Liver (tissue), 9 donors: Measurements from ENCODE around the gene WIPF1. TPM values are rescaled to one million over a fixed set of nuclear protein-coding genes. Genes with fewer than 3 reads are reported as not detected.

Experiments used
- DNase-seq: peaks from one replicate; pipeline ENCODE4 v3.0.0-alpha.2; 2017; ENCODE audit warnings: low spot score
- H3K27ac ChIP-seq, 2 donors: one replicate each; pipeline ENCODE4 v1.7.0; 2013; ENCODE audit warnings: inconsistent platforms in 2 of 2, low read length in 2 of 2, control low read depth in 1 of 2, low read depth in 1 of 2, mild to moderate bottlenecking in 1 of 2
- H3K27me3 ChIP-seq, 4 donors: one replicate each; pipeline versions ENCODE4 v1.6.1 to v1.7.0; 2013; ENCODE audit warnings: low read length in 3 of 4, inconsistent platforms in 1 of 4, mild to moderate bottlenecking in 1 of 4, moderate library complexity in 1 of 4; ENCODE audit not compliant: control insufficient read depth in 4 of 4, insufficient read depth in 4 of 4
- H3K36me3 ChIP-seq, 4 donors: one replicate each; pipeline versions ENCODE4 v1.6.1 to v1.7.0; 2013; ENCODE audit warnings: low read length in 3 of 4, mild to moderate bottlenecking in 3 of 4, low read depth in 1 of 4, moderate library complexity in 1 of 4; ENCODE audit not compliant: control insufficient read depth in 4 of 4, insufficient read depth in 3 of 4
- H3K4me1 ChIP-seq, 4 donors: one replicate each; pipeline versions ENCODE4 v1.6.1 to v1.7.0; 2013; ENCODE audit warnings: low read length in 3 of 4, mild to moderate bottlenecking in 3 of 4, moderate library complexity in 1 of 4; ENCODE audit not compliant: control insufficient read depth in 4 of 4, insufficient read depth in 4 of 4
- H3K4me3 ChIP-seq, 3 donors: one replicate each; pipeline versions ENCODE4 v1.6.1 to v1.7.0; 2013; ENCODE audit warnings: low read length in 3 of 3, control low read depth in 1 of 3, low read depth in 1 of 3, mild to moderate bottlenecking in 1 of 3
- H3K9ac ChIP-seq, 2 donors: one replicate each; pipeline ENCODE4 v1.7.0; 2013; ENCODE audit warnings: low read length in 2 of 2, mild to moderate bottlenecking in 2 of 2, moderate library complexity in 2 of 2, control low read depth in 1 of 2, low read depth in 1 of 2
- H3K9me3 ChIP-seq, 4 donors: one replicate each; pipeline versions ENCODE4 v1.6.1 to v1.7.0; 2013; ENCODE audit warnings: low read length in 3 of 4; ENCODE audit not compliant: control insufficient read depth in 4 of 4
- EGR1 ChIP-seq, 2 donors: IDR thresholded peaks; 2 replicates each; pipeline ENCODE4 v1.6.1; 2016 to 2018; ENCODE audit warnings: antibody characterized with exemption in 2 of 2, low read depth in 2 of 2
- FOXA1 ChIP-seq: IDR thresholded peaks from 2 replicates; pipeline ENCODE4 v1.6.1; 2016; ENCODE audit warnings: antibody characterized with exemption
- FOXA2 ChIP-seq: IDR thresholded peaks from 2 replicates; pipeline ENCODE4 v1.6.1; 2016; ENCODE audit warnings: antibody characterized with exemption
- GABPA ChIP-seq, 2 donors: IDR thresholded peaks in 1 of 2; conservative IDR thresholded peaks in 1 of 2; 2 replicates each; pipeline ENCODE4 v1.6.1; 2016; ENCODE audit warnings: antibody characterized with exemption in 2 of 2, mild to moderate bottlenecking in 1 of 2, moderate library complexity in 1 of 2
- HNF4A ChIP-seq, 2 donors: conservative IDR thresholded peaks; 2 replicates each; pipeline ENCODE4 v1.6.1; 2016; ENCODE audit warnings: antibody characterized with exemption in 2 of 2, mild to moderate bottlenecking in 2 of 2
- HNF4G ChIP-seq: IDR thresholded peaks from 2 replicates; pipeline ENCODE4 v1.6.1; 2016; ENCODE audit warnings: antibody characterized with exemption
- JUND ChIP-seq, 2 donors: IDR thresholded peaks; 2 replicates each; pipeline ENCODE4 v1.6.1; 2016; ENCODE audit warnings: antibody characterized with exemption in 2 of 2
- NR2F2 ChIP-seq: IDR thresholded peaks from 2 replicates; pipeline ENCODE4 v1.6.1; 2016; ENCODE audit warnings: antibody characterized with exemption
- RAD21 ChIP-seq, 2 donors: IDR thresholded peaks; 2 replicates each; pipeline ENCODE4 v1.6.1; 2016; ENCODE audit warnings: antibody characterized with exemption in 2 of 2, mild to moderate bottlenecking in 2 of 2
- RXRA ChIP-seq, 2 donors: IDR thresholded peaks; 2 replicates each; pipeline ENCODE4 v1.6.1; 2017 to 2018; ENCODE audit warnings: antibody characterized with exemption in 2 of 2, mild to moderate bottlenecking in 1 of 2
- SP1 ChIP-seq: IDR thresholded peaks from 2 replicates; pipeline ENCODE4 v1.6.1; 2018; ENCODE audit warnings: antibody characterized with exemption, mild to moderate bottlenecking
- TAF1 ChIP-seq: conservative IDR thresholded peaks from 2 replicates; pipeline ENCODE4 v1.6.1; 2016; ENCODE audit warnings: antibody characterized with exemption, mild to moderate bottlenecking
- YY1 ChIP-seq: IDR thresholded peaks from 2 replicates; pipeline ENCODE4 v1.6.1; 2016; ENCODE audit warnings: antibody characterized with exemption, mild to moderate bottlenecking
- WGBS: extraction: QIAGEN DNeasy Blood & Tissue Kit; methylation state at CpG from one replicate; pipeline ENCODE4 v1.1.7; 2013; 5-methylcytosine and 5-hydroxymethylcytosine counted together
- polyA plus RNA-seq, 2 donors: library from polyadenylated mRNA; stranded (reverse) in 1 of 2; unstranded in 1 of 2; fragments of 200-250 nt in 1 of 2; fragments of >200 nt in 1 of 2; fragmentation: Nextera tagmentation in 1 of 2; extraction: Ambion mirVana in 1 of 2; gene quantifications; one replicate each; pipeline versions ENCODE4 v1.2.1 to v1.2.3, GENCODE V29; 2013 to 2015
- total RNA-seq, 2 donors: library from RNA; depleted of rRNA; stranded (reverse); fragments of >200 nt; gene quantifications; one replicate each; pipeline ENCODE4 v1.2.3, GENCODE V29; 2014
- TF ChIP-seq, protein P1 (sequence below): IDR thresholded peaks from 2 replicates; pipeline ENCODE4 v1.6.1; 2016; ENCODE audit warnings: antibody characterized with exemption
- TF ChIP-seq, protein P2 (sequence below): IDR thresholded peaks from 2 replicates; pipeline ENCODE4 v1.6.1; 2016; ENCODE audit warnings: antibody characterized with exemption, mild to moderate bottlenecking
- TF ChIP-seq, protein P3 (sequence below): fragments of 150-350 bp; IDR thresholded peaks from 2 replicates; pipeline ENCODE4 v1.5.1; 2017; ENCODE audit warnings: improper control_type of control experiment, low read depth, low read length; ENCODE audit not compliant: missing input control
- TF ChIP-seq, protein P4 (sequence below): IDR thresholded peaks from 2 replicates; pipeline ENCODE4 v1.6.1; 2016; ENCODE audit warnings: antibody characterized with exemption
- TF ChIP-seq, protein P5 (sequence below): IDR thresholded peaks from 2 replicates; pipeline ENCODE4 v1.6.1; 2016; ENCODE audit warnings: antibody characterized with exemption
- donor health status: healthy.
- donor health status: healthy.
- donor health status: healthy.
- donor health status: healthy.
- donor health status: healthy.

The WIPF1 gene
- total and polyA plus RNA-seq, 4 donors: 4.7 to 7.7 (median 6.3) TPM

DNA sequence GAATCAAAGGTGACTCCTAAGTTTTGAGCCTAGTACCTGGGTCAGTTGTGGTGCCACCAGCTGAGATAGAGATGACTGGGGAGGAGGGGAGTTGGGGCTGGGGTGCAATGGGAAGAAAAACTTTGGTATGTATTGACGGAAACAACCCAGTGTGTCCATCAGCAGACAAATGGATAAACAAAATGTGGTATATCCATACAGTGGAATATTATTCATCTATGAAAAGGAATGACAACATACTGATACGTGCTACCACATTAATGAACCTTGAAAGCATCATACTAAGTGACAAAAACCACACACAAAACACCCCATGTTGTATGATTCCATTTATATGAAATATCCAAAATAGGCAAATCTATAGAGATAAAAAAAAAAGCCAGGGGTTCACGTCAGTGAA lies 69.6 kb downstream of the WIPF1 start:
- TF ChIP-seq EGR1 (IDR thresholded peaks at IDR 0.05; ENCODE audit: low read depth in 2 of 2) (no peak), GABPA (IDR thresholded peaks at IDR 0.05 in 1 of 2, conservative IDR thresholded peaks at IDR 0.05 in 1 of 2) (no peak), JUND (IDR thresholded peaks at IDR 0.05) (no peak), HNF4A (conservative IDR thresholded peaks at IDR 0.05) (no peak), YY1 (no peak), FOXA1 (no peak), FOXA2 (no peak)
- TF ChIP-seq, protein P1, sequence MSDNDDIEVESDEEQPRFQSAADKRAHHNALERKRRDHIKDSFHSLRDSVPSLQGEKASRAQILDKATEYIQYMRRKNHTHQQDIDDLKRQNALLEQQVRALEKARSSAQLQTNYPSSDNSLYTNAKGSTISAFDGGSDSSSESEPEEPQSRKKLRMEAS: no peak
- WGBS: 92% methylated on average over 3 of the region's 3 CpGs
- Histone ChIP-seq H3K9me3 (no peaks in the 10 kb centered on the region), H3K9ac (no peak overlapping the region), H3K27me3 (no peaks in the 10 kb centered on the region), H3K27ac (no peak overlapping the region), H3K36me3 (no peaks in the 10 kb centered on the region), H3K4me1 (no peaks in the 10 kb centered on the region), H3K4me3 (no peak overlapping the region)
- DNase-seq: no peak

DNA sequence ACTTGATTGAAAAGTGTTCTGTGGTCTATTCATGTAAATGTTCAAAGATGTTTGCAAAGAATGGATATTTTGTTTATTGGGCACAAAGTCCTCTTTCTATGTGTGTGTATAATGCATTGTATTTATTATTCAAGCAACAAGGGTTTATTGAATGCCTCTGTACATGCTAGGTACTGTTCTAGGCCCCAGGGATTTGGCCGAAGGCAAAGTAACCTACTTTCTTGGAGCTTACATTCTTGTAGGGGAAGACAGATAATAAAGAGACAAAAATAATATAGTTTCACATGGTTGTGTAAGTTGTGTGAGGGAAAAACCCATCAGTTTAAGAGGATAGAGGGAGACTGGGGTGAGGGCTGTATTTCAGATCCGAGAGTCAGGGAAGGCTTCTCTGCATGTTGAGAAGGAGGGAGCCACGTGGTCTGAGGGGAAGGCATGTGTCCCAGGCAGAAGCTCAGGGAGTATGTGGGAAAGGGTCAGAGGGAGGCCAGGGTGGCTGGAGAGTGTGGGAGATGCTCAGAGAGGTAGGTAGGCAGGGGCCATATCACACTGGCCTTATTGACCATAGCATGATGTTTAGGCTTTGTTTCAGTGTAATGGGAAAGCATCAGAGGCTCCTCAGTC lies 70.4 kb downstream of the WIPF1 start:
- H3K9me3 ChIP-seq: no peaks in the 10 kb centered on the region
- no peak overlapping the region for H3K9ac ChIP-seq
- DNase-seq: no peak
- H3K27ac ChIP-seq: no peak overlapping the region
- H3K4me3 ChIP-seq: no peak overlapping the region
- TF ChIP-seq HNF4G (no peak), EGR1 (IDR thresholded peaks at IDR 0.05; ENCODE audit: low read depth in 2 of 2) (no peak), GABPA (IDR thresholded peaks at IDR 0.05 in 1 of 2, conservative IDR thresholded peaks at IDR 0.05 in 1 of 2) (no peak), TAF1 (no peak), RAD21 (IDR thresholded peaks at IDR 0.05) (no peak), FOXA1 (no peak), NR2F2 (no peak), FOXA2 (no peak), HNF4A (conservative IDR thresholded peaks at IDR 0.05) (no peak), YY1 (no peak), JUND (IDR thresholded peaks at IDR 0.05) (no peak), RXRA (IDR thresholded peaks at IDR 0.05) (no peak), SP1 (no peak)
- TF ChIP-seq, protein P2, sequence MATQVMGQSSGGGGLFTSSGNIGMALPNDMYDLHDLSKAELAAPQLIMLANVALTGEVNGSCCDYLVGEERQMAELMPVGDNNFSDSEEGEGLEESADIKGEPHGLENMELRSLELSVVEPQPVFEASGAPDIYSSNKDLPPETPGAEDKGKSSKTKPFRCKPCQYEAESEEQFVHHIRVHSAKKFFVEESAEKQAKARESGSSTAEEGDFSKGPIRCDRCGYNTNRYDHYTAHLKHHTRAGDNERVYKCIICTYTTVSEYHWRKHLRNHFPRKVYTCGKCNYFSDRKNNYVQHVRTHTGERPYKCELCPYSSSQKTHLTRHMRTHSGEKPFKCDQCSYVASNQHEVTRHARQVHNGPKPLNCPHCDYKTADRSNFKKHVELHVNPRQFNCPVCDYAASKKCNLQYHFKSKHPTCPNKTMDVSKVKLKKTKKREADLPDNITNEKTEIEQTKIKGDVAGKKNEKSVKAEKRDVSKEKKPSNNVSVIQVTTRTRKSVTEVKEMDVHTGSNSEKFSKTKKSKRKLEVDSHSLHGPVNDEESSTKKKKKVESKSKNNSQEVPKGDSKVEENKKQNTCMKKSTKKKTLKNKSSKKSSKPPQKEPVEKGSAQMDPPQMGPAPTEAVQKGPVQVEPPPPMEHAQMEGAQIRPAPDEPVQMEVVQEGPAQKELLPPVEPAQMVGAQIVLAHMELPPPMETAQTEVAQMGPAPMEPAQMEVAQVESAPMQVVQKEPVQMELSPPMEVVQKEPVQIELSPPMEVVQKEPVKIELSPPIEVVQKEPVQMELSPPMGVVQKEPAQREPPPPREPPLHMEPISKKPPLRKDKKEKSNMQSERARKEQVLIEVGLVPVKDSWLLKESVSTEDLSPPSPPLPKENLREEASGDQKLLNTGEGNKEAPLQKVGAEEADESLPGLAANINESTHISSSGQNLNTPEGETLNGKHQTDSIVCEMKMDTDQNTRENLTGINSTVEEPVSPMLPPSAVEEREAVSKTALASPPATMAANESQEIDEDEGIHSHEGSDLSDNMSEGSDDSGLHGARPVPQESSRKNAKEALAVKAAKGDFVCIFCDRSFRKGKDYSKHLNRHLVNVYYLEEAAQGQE: no peak
- TF ChIP-seq, protein P1: no peak
- TF ChIP-seq, protein P3, sequence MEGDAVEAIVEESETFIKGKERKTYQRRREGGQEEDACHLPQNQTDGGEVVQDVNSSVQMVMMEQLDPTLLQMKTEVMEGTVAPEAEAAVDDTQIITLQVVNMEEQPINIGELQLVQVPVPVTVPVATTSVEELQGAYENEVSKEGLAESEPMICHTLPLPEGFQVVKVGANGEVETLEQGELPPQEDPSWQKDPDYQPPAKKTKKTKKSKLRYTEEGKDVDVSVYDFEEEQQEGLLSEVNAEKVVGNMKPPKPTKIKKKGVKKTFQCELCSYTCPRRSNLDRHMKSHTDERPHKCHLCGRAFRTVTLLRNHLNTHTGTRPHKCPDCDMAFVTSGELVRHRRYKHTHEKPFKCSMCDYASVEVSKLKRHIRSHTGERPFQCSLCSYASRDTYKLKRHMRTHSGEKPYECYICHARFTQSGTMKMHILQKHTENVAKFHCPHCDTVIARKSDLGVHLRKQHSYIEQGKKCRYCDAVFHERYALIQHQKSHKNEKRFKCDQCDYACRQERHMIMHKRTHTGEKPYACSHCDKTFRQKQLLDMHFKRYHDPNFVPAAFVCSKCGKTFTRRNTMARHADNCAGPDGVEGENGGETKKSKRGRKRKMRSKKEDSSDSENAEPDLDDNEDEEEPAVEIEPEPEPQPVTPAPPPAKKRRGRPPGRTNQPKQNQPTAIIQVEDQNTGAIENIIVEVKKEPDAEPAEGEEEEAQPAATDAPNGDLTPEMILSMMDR: no peak
- TF ChIP-seq, protein P4, sequence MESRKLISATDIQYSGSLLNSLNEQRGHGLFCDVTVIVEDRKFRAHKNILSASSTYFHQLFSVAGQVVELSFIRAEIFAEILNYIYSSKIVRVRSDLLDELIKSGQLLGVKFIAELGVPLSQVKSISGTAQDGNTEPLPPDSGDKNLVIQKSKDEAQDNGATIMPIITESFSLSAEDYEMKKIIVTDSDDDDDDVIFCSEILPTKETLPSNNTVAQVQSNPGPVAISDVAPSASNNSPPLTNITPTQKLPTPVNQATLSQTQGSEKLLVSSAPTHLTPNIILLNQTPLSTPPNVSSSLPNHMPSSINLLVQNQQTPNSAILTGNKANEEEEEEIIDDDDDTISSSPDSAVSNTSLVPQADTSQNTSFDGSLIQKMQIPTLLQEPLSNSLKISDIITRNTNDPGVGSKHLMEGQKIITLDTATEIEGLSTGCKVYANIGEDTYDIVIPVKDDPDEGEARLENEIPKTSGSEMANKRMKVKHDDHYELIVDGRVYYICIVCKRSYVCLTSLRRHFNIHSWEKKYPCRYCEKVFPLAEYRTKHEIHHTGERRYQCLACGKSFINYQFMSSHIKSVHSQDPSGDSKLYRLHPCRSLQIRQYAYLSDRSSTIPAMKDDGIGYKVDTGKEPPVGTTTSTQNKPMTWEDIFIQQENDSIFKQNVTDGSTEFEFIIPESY: no peak
- TF ChIP-seq, protein P5, sequence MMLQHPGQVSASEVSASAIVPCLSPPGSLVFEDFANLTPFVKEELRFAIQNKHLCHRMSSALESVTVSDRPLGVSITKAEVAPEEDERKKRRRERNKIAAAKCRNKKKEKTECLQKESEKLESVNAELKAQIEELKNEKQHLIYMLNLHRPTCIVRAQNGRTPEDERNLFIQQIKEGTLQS: no peak
- no peaks in the 10 kb centered on the region for H3K27me3 ChIP-seq
- no peaks in the 10 kb centered on the region for H3K4me1 ChIP-seq
- WGBS: 90% methylated on average over 3 of the region's 3 CpGs
- H3K36me3 ChIP-seq: no peaks in the 10 kb centered on the region
